TTC549 (cell line): ENCODE measurements around the gene PPP1R13L.

Experiments
- FAIRE-seq: peaks from 2 replicates; lab custom pipeline; 2012; peaks lifted over from hg19 to GRCh38; lab: Jason Lieb, UNC

Gene PPP1R13L

DNA sequence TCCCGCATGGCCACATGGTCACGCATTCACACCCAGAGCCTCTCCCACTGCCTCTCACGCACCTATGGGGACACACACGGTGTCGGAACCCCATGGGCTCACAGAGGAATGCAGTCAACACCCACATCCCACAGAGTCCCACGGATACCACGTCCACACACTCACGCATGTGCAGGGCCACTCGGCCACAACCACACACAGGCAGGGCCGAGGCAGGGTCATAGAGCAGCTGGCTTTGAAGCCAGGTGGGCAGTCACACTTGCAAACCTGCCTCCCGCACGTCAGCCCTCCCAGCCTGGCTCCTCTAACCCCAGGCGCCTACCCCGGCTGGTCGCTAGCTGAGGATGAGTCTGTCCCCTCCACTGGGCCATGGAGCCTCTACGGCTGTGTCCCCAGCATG lies 42.6 kb downstream of the PPP1R13L start:
- FAIRE-seq: no peak

DNA sequence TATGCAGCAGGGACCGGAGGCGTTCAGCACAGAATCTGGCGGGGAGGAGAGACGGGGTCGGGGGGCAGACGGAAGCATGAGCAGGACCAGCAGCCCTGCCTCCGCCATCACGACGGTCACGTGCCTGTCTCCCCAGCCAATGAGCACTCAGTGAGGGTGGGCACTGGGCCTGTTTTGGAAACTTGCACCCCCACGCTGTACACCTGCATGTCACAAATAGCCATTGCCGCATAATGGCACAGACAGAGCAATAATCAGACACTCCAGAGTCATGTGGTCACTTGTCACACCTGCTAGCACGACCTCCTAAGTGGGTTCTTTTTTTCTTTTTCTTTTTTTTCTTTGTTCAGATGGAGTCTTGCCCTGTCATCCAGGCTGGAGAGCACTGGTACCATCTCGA lies 43.3 kb downstream of the PPP1R13L start:
- no peak for FAIRE-seq

DNA sequence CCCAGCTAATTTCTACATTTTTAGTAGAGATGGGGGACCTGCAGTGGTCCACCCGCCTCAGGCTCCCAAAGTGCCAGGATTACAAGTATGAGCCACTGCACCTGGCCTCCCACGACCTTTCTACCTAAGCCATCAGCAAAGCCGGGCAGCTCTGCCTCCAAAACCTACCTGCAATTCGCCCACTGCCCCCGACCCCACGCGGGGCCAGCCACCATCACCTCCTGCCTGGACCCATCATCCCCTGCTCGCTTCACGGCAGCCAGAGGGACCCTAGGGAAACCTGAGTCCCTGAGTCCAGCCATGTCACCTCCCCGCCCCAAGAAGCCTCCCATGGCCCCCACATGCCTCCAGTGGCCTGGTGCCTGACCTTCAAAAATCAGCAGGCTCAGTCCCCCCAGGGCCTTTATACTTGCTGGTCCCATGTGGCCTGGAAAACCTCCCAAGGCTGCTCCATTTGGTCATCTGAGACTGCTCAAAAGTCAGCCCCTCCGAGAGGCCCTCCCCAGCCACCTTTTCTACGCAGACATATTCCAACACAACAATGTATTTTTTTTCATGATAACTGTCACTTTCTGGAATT lies 46.6 kb downstream of the PPP1R13L start:
- no peak for FAIRE-seq

DNA sequence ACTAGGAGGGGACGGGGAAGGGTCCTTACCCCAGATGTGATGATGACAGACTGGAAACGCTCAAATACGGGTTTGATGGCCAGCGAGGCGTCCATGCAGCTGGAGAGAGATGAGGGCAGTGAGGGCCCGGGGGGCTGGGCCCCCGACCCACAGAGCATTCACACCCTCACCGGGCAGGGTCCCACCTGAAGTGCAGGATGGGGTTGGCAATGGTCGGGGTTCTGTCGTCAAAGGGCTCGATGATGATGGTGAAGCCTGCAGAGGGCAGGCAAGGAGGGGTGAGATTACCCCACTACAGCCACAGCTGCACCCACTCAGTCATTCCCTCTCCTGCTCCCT lies 47.5 kb downstream of the PPP1R13L start:
- FAIRE-seq: no peak

DNA sequence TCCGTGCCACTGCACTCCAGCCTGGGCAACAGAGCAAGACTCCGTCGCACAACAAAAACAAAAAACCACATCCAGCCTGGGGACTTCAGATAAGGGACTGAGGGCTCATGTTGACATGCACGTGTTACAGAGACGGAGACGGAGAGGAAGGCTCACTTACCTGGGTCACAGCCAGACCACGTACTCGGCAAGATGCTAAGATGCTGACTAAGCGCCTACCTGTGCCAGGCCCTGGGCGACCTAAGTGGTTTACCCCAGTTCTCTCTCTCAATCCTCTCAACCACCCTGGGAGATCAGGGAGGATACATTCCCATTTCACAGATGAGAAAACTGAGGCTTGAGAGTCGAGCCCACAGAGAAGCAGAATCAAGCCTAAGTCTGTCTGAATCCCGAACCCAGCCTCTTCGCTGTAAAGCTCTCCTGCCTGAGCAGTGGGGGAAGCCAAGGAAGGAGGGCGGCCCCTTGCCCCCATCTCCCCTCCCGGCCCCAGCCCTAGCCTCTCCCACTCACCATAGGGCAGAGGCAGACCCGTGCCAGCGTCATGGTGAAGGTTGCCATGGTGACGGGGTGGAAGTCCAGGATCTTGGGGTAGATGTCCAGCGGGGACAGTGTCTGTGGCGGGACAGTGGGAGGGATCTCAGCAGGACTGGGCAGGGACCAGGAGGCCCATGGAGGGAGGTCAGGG lies 48.0 kb downstream of the PPP1R13L start:
- FAIRE-seq: no peak

DNA sequence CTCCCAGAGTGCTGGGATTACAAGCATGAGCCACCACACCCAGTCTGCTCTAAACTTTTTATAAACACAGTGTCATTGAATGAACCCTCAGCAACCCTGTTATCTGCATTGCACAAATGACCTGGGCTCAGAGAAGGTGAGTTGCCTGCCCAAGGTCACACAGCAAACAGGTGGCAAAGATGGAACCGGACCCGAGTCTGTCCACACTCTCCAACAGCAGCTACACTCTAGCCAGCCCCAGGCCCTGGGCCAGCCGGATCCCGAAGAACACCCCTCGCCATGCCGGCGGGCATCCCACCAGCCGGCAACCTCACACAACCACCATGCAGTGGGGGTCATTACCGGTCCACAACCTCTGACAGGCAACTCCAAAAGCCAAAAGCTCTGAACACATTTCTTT lies 49.0 kb downstream of the PPP1R13L start:
- no peak for FAIRE-seq

DNA sequence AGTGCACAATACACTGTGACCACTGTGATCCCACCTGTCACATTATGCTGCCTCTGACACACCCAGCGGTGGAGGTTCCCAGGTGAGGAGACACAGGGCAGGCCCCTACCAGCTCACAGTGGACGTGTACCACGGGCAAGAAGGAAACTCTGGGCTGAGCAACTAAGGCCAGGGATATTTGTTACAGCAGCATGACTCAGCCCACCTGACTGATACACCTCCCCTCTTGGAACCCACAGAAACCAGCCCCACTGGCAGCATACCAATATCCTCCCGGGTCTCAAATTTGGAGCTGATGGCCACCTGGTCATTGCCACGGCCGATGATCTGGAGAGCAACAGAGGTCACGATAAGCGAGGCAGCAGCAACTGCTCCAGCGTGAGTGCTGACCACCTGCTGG lies 49.5 kb downstream of the PPP1R13L start:
- no peak for FAIRE-seq

DNA sequence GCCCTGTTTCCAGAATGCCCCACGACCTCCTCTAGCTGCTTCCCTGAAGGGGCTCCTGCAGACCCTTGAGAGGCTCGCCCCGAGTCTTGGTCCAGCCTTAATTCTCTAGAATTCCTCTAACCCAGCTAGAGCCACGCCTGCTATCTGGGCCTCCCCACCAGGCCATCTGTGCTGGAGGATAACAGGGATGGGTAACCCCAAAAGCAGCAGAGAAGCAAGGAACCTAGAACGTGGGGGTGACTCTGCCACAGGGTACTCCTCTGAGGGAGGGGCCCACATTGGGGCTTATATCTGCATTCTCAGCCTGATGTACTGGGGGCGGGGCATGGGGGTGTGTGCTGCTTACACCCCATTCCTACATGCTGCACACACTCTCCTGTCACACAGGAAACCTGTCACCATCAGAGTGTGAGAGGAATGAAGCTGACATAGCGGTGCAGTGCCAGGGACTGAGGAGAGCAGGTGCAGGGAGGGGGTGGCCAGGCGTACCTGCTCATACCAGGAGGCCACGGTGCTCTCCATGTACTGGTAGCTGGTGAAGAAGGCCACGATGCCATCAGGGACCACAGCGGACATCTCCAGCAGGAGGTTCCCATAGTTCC lies 50.5 kb downstream of the PPP1R13L start:
- FAIRE-seq: no peak

DNA sequence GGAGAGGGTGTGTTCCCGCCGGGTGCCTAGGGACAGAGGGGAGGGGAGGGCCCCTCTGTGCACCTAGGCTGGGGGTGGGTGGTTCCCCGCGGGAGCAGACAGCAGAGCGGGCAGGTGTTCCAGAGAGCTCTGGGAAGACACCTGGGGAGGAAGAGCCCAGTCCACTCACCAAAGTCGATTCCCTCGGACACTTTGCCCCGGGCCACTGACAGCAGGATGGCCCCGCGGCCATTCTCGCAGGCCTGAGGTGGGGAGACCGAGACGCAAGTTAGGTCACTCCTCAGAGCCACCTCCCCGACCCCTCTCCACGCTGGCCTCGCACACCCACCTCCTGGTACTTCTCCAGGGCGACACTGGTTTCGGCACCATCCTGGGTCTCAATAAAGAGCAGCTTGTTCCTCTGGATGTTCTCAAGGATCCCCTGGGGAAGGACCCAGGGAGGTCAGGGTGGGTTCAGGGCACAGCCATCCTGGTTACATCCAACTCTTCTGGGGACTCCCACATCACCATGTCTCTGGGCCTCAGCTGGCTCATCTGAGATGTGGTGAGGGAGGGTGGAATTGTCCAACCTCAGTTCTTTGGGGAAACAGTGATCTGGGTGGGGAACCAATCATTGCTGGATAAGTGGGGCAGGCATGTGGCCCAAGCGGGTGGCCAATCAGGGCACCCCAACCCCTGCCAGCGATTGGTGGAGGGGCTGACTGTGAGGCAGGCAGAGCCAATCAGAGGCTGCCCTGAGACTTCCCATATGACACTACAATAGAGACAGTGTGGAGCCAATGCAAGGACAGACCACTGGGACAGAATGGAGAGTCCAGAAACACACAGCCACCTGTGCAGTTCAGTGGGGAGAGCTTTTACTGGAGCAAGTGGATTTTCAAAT lies 51.7 kb downstream of the PPP1R13L start:
- no peak for FAIRE-seq

DNA sequence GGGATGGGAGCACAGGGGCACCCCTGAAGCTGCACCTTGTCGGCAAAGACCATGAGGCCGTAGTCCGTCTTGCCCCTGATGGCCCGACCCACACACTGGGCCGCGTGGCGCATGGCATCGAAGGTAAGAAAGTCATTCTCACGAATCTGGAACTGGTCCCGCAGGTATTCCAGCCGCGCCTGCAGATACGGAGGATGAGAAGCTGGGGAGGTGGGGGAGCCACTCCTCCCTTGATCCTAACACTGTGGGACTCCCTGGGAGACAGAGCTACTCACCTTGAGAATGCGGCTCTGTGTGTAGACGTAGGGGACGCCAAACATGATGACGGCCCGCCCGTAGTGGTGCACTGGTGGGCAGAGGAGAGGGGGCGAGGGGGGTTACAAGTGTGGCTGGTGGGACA lies 52.4 kb downstream of the PPP1R13L start:
- no peak for FAIRE-seq

DNA sequence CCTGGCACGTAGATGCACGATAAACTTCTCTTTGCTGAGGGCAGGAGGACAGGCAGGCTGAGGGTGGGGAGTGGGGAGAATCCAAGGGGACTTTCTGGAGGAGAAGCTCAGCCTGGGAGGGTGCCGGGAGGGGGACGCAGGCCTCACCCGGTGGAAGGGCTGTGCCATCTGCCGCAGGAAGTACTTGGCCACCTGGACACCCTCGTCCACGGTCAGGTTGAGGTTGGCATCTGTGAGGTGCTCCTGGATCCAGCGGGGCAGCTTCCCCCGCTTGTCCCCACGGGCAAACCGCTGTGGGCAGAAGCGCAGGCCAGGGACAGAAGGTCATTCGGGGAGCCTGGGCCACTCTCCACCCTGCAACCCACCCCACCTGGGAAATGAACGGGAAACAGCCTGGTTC lies 52.8 kb downstream of the PPP1R13L start:
- no peak for FAIRE-seq

DNA sequence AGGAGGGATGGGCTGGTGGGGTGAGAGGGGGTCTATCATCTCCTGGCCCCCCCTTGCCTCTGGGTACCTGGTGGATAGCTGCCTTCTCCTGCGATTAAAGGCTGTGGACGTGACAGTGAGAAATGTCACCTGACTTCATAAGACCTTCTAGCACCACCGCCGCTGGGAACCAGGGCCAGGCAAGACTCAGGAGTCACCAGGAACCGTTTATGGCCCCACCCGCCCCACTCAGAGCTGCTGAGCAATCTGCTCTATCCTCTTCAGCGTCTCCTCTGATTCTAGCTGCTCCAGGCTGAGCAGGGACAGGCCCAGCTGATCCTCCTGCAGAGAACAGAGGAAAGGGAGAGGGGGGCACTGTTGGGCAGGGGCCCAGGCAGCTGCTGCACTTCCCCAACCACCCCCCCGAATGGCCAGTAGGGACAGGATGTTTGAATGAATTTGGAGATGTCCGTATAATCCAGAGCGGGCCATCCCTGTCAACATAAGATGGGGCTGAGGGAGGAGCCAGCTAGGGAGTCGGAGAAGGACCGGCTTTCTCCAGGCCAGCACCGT lies 53.4 kb downstream of the PPP1R13L start:
- no peak for FAIRE-seq

DNA sequence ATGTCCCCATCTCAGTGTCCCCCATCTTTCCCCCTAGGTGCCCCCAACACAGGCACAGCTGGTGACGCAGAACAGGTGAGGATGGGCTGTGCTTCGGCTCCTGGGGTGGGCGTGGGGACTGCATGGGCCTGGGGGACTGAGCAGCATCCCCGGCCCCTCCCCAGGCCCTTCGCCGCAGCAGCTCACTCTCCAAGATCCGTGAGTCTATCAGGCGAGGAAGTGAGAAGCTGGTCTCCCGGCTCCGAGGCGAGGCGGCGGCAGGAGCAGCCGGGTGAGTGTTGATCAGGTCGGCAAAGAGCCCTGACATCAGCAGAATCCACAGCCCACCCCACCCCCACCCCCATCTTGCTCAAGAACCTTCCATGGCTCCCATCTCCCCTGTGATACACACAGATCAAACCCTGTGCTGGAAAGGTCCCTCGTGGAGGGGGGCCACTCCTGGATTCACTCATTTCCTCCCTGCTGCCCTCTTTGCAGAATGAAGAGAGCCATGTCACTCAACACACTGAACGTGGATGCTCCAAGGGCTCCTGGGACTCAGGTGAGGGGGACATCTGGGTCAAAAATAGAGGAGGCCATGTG lies 54.3 kb downstream of the PPP1R13L start:
- FAIRE-seq: no peak

DNA sequence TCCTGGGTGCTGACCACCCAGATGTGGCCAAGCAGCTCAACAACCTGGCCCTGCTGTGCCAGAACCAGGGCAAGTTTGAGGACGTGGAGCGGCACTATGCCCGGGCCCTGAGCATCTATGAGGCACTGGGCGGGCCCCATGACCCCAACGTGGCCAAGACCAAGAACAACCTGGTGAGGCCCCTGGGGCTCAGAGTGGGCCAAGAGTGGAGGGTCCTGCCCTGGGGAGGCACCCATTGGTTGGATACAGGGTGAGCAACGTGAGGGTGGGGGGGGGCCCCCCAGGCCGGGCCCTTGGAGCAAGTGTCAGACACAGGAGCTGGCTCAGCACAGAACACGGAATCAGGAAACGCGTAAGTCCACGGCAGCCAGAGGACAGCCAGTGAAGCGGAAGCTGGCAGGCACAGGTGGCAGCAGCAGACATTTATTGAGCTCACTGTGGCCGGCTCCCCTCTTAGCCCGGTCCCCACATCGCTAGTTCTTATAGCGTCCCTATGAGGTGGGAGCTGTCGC lies 55.4 kb downstream of the PPP1R13L start:
- FAIRE-seq: no peak

DNA sequence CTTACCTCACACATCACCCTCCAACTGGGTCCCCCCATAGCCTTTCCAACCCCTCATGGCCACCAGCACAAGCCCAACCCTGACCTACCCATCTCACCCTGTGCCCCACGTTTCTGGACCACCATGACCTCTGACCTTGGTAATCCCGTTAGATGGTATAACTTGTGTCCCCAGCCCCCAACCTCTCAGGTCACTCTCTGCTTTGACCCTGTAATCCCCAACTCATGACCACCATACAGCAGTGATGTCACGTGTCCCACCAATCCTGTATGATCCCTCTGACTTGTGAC lies 55.8 kb downstream of the PPP1R13L start:
- FAIRE-seq: no peak

DNA sequence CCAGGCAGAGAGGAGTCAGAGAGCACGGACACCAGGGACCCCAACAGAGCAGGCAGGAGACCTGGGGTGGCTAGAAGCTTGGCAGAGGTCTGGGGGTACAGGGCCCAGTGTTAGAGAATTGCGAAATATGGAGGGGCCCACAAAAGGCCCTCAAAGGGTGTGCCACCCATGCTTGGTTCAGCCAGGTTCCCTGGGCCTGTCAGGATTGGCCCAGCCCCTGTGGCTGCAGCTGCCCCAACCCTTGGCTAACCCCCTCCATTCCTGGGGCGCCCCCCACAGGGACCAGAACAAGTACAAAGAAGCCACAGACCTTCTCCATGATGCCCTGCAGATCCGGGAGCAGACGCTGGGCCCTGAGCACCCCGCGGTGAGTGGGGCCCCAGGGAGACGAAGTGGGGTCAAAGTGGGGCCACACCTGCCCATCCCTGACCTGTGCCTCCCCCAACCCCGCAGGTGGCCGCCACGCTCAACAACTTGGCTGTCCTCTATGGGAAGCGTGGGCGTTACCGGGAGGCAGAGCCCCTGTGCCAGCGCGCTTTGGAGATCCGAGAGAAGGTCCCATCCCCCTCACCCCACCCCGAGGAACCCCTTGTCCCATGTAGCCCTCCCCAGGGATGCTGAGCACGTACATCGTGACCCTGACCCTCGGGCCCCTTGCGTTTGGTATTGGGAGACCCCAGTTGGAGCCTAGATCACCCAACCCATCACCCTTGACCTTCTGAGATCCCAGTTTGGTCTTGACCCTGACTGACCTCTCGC lies 56.3 kb downstream of the PPP1R13L start:
- no peak for FAIRE-seq

DNA sequence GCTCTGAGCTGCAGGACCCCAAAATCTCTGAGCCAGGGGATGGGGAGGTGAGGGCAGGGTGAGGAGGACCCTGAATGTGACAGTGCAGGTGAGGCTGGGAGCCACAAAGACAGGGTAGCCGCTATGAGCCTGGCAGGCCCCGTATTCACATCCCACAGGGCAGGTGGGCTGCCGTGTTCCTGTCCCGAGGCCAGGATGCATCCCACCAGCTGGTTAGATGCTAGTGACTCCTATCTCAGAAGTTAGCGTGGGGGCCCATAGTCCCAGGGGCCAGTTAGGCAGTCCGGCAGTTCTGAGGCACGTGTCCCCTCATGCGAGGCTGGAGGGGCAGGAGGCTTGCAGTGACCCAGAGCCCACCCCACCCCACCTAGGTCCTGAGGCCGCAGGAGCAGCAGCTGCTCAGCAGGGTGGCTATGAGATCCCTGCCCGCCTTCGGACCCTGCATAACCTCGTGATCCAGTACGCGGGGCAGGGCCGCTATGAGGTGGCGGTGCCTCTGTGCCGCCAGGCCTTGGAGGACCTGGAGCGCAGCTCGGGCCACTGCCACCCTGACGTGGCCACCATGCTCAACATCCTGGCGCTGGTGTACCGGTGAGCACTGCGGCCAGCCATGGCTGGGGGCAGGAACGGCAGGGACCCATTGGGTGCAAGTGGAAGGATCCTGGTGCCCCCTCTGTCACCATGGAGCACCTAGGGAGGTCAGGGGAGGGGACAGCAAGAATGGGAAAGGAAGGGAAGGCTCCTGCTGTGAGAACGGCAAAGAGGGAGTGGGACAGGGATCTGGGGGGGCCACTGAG lies 57.1 kb downstream of the PPP1R13L start:
- FAIRE-seq: no peak

DNA sequence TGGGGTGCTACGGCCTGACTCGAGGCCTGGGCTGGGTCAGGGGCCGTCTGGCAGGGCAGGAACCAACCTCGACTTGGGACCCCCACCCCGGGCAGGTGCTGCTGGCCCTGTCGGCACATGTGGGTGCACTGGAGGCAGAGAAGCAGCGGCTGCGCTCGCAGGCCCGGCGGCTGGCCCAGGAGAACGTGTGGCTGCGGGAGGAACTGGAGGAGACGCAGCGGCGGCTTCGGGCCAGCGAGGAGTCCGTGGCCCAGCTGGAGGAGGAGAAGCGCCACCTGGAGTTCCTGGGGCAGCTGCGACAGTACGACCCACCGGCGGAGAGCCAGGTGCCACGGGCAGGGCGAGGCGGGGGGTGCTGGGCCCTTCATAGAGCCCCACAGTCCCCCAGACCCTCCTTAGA lies 58.4 kb downstream of the PPP1R13L start:
- FAIRE-seq: no peak

DNA sequence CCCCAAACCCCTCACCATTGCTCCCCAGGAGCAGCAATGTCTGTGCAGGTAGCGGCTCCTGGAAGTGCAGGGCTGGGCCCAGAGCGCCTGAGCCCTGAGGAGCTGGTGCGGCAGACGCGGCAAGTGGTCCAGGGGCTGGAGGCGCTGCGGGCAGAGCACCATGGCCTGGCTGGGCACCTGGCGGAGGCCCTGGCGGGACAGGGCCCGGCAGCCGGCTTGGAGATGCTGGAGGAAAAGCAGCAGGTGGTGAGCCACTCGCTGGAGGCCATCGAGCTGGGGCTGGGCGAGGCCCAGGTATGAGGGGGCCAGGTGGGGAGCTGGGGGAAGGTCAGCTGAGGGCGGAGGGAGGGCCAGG lies 59.4 kb downstream of the PPP1R13L start:
- no peak for FAIRE-seq

DNA sequence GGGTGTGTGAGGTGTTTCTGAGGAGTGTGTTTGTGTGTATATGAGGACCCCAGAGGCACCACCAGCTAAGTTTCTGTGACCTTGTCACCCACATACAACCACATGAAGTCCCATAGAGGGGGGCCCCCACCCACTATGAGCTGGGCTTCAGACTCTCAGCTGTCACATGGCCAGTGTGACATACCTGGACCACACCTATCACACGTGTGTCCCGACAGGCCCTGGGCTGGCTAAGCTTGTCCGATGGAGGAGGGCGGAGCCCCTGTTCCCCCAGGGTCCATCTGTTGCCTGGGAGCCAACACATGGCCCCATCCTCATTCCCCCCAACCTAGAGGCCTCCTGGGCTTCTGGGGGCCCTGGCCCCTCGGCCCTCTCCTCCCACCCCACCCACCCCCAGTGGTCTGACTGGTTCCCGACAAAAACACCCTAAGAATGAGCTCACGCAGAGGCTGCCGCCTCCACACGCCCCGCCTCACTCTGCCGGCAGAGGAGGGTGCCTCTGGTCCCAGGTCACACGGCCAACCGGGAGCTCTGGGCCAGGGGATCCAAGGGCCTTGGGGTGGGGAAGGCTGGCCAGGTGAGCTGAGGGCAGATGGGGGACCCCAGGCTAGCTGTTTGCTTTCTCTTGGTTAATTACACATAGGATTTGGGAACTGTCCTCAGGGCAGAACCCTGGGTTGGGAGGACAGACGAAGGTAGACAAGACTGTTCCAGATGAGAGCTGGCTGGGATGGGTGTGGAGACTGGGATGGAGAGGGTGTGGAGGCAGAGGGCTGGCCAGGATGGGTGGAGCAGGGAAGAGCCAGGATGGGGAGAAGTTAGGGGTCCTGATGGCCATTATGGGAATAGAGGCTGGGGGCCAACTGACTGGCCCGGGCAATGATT lies 60.0 kb downstream of the PPP1R13L start:
- no peak for FAIRE-seq
